Measurements from ENCODE around the gene EGLN1. TPM values are rescaled to one million over a fixed set of nuclear protein-coding genes. Genes with fewer than 3 reads are reported as not detected.

The EGLN1 gene
- polyA plus RNA-seq = 16.6 and 24.8 TPM in 2 replicates

DNA sequence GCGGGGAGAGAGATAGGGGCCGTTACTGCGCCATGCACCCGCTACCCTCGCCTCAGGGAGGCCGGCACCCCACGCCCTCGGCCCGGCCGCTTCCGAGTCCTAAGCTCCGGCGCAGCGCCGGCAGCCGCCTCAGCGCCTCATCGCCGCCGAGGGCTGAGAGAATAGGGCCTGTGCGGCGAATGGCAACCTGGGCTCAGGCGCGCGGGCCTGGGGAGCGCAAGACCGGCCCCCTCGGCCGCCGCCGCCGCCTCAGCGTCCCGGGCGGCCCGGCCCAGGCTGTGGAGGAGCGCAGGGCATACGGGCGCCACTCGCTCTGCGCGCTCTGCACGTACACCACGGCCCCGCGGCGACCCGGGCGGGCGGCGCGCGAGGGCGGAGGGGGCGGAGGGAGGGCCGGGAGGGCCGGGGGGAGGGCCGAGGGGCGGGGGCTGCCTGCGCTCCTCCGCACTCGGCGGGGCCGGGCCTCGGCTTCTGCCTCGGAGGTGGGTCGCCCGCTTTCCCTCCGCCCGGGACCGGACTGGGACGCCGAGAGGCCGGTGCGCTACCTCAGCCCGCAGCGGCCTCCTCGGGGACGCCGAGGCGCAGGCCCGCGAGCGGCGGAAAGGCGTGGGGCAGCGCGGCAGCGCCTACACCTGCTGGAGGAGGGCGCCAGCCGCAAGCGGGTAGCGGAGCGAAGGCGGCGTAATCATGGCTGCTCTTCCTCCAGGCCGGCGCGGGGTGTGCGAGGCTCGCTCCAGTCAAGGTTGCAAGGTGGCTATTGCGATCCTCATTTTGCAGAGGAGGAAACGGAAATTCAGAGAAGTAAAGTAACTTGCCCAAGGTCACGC lies at the start of gene EGLN1:
EGLN1 (minus strand) TSS at position 317 of the 827 bp plus-strand sequence. CDS start 399 bp downstream, outside the sequence.

DNA sequence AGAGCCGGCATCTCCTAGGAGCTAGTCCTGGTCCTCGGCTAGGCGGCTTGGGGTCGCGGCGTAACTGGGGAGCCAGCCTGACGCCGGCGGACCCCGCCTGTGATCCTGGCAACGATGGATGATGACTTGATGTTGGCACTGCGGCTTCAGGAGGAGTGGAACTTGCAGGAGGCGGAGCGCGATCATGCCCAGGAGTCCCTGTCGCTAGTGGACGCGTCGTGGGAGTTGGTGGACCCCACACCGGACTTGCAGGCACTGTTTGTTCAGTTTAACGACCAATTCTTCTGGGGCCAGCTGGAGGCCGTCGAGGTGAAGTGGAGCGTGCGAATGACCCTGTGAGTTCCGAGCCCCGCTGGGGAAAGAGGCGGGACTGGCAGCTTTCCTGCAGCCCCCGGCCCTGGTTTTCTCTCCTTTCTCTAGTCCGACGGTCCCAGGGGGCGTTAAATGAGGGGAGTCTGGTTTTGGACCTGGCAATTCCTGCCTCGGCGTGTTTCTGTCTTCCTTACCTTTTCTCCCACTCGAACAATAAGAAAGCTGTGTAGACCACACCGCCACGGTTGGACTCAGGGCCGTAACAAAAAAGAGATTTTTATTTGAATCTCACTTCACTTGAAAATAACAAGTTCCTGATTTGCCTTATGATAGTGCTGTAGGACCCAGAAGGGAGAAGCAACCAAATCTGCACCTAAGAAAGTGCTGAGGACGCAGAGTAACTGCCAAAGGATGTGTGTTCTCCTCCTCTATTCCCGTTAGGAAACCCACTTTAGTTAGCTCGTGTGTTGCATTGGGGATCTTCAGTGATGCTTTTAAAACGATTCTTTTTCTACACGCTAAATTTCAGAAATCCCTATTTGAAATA lies 83.6 kb downstream of the EGLN1 start, which contains the start of gene SPRTN:
SPRTN (plus strand) TSS at position 24 of the 859 bp plus-strand sequence; CDS start at position 115, 91 bp downstream.

GRCh38 chr1:231337472-231338269 lies 84.4 kb downstream of the EGLN1 start, which contains the start of gene EXOC8:
Gene EXOC8, minus strand, starts transcription at chr1:231337852. Its CDS starts 107 bp downstream, at chr1:231337745.

Other genes with a start within 250 kb of the EGLN1 start
- 19.7 and 28.8 TPM in 2 replicates for gene GNPAT, start 181.1 kb downstream of the EGLN1 start, polyA plus RNA-seq
- gene EXOC8, start 84.4 kb downstream of the EGLN1 start, polyA plus RNA-seq = 14.4 and 19.9 TPM in 2 replicates
- gene SPRTN, start 84.0 kb downstream of the EGLN1 start, polyA plus RNA-seq = 4.5 and 7.0 TPM in 2 replicates
- gene TSNAX, start 106.4 kb upstream of the EGLN1 start, polyA plus RNA-seq = 73.2 and 103 TPM in 2 replicates
- gene DISC1, start 204.5 kb upstream of the EGLN1 start, polyA plus RNA-seq = 0.13 and 1.0 TPM in 2 replicates